MCF 10A (cell line): ENCODE results near the gene DIAPH2. TPM values are rescaled to one million over a fixed set of nuclear protein-coding genes. Genes with fewer than 3 reads are reported as not detected.

Experiments
- BruUV-seq: library from RNA; stranded (reverse); fragments of 400-500 nt; replicated peaks from 2 replicates; lab custom pipeline; 2021; lab: Mats Ljungman, UMichigan
- CTCF ChIA-PET: fragments of 300-600 bp; sonication (Branson Sonifier 250); formaldehyde crosslinking; extraction: SDS; loops from one replicate; lab custom pipeline; 2021; ENCODE audit warnings: antibody characterized with exemption, inconsistent platforms; lab: Yijun Ruan, JAX
- POLR2A ChIA-PET: fragments of 300-600, 350-650 bp; sonication (Branson Sonifier 250); formaldehyde crosslinking; extraction: SDS; loops from one replicate; lab custom pipeline; 2020; ENCODE audit warnings: antibody characterized with exemption, inconsistent platforms; lab: Yijun Ruan, JAX
- DNase-seq: peaks from one replicate; pipeline ENCODE4 v3.0.0-alpha.2; 2018; ENCODE audit not compliant: unreplicated experiment
- H3K27ac Mint-ChIP-seq: one replicate; pipeline ENCODE4 v1.8.0; 2022; ENCODE audit warnings: mild to moderate bottlenecking, low read depth, mixed read lengths; ENCODE audit not compliant: unreplicated experiment
- H3K27me3 Mint-ChIP-seq: one replicate; pipeline ENCODE4 v1.8.0; 2022; ENCODE audit warnings: mixed read lengths; ENCODE audit not compliant: insufficient read depth, unreplicated experiment
- H3K36me3 Mint-ChIP-seq: one replicate; pipeline ENCODE4 v1.8.0; 2022; ENCODE audit warnings: mild to moderate bottlenecking, moderate library complexity, mixed read lengths; ENCODE audit not compliant: insufficient read depth, unreplicated experiment
- H3K4me1 Mint-ChIP-seq: one replicate; pipeline ENCODE4 v1.8.0; 2022; ENCODE audit warnings: mixed read lengths; ENCODE audit not compliant: insufficient read depth, unreplicated experiment
- H3K4me3 Mint-ChIP-seq: one replicate; pipeline ENCODE4 v1.8.0; 2022; ENCODE audit warnings: mild to moderate bottlenecking, moderate library complexity, mixed read lengths; ENCODE audit not compliant: unreplicated experiment
- H3K9me3 Mint-ChIP-seq: one replicate; pipeline ENCODE4 v1.8.0; 2022; ENCODE audit warnings: mixed read lengths; ENCODE audit not compliant: unreplicated experiment
- intact Hi-C: fragments of 100-400 bp; cut with micrococcal nuclease; formaldehyde crosslinking; loops from 2 replicates; pipeline ENCODE4 v1.14.1; 2022
- total RNA-seq: library from RNA; stranded (reverse); gene quantifications from 2 replicates; pipeline ENCODE4 v1.2.3, GENCODE V29; 2022
- TF ChIP-seq, protein P1 (sequence below): fragments of 200-600 bp; IDR thresholded peaks from one replicate; pipeline ENCODE4 v1.8.0; 2022; ENCODE audit warnings: antibody characterized with exemption, mild to moderate bottlenecking; ENCODE audit not compliant: unreplicated experiment

The DIAPH2 gene
- total RNA-seq, 1 experiment from 2014 or later, result 17.6 TPM

DNA sequence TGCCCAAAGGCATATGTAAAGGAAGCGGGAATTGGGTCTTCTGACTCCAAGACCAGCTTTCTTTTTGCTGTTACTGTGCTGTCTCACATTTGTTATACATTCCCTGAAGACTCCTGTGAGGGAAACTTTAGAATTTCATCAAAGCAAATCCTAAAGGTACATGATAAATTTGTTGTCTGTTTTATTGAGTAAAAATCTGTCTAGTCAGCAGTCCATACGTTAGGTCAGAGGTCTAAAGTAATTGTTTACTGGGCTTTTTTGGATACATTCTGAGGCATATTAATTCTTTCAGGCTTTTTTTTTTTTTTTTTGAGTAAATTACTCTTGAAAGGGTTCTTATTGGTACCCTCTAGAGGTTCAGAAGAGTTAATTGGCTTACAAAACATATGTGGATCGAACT is 546.3 kb downstream of the DIAPH2 start:
- Mint-ChIP-seq H3K4me3 (no peak overlapping the region), H3K4me1 (no peaks in the 10 kb centered on the region), H3K9me3 (no peaks in the 10 kb centered on the region), H3K27ac (no peak overlapping the region), H3K27me3 (peaks cover 33% of the 10 kb centered on the region), H3K36me3 (no peaks in the 10 kb centered on the region)
- DNase-seq, result no peak
- ChIA-PET POLR2A (no interaction called here), CTCF (no interaction called here)
- no TSS peak for BruUV-seq
- TF ChIP-seq, protein P1, sequence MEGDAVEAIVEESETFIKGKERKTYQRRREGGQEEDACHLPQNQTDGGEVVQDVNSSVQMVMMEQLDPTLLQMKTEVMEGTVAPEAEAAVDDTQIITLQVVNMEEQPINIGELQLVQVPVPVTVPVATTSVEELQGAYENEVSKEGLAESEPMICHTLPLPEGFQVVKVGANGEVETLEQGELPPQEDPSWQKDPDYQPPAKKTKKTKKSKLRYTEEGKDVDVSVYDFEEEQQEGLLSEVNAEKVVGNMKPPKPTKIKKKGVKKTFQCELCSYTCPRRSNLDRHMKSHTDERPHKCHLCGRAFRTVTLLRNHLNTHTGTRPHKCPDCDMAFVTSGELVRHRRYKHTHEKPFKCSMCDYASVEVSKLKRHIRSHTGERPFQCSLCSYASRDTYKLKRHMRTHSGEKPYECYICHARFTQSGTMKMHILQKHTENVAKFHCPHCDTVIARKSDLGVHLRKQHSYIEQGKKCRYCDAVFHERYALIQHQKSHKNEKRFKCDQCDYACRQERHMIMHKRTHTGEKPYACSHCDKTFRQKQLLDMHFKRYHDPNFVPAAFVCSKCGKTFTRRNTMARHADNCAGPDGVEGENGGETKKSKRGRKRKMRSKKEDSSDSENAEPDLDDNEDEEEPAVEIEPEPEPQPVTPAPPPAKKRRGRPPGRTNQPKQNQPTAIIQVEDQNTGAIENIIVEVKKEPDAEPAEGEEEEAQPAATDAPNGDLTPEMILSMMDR, result no peak
- intact Hi-C loops, result no loop called here

DNA sequence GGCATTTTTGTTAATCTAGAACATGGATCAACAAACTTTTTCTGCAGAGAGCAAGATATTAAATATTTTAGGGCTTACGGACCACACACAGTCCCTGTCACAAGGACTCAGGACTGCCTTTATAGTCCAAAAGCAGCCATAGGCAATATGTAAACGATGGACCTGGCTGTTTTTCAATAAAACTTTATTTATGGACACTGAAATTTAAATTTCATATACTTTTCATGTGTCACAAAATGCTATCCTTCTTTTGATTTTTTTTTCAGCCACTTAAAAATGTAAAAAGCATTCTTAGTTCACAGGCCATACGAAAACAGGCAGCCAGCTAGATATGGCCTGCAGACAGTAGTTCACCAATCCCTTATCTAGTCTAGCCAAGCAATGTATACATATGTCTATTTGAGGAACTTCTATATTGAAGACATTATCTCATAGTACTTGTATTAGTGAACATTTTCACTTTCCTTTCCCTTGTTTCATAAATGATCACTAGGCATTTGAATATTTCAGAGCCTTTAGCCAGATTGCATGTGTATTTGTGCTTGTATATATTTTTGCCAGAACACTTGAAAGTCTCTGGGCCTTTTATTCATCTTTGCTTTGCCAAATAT is 549.9 kb downstream of the DIAPH2 start:
- POLR2A ChIA-PET, result no interaction called here
- H3K4me3 Mint-ChIP-seq, result no peak overlapping the region

DNA sequence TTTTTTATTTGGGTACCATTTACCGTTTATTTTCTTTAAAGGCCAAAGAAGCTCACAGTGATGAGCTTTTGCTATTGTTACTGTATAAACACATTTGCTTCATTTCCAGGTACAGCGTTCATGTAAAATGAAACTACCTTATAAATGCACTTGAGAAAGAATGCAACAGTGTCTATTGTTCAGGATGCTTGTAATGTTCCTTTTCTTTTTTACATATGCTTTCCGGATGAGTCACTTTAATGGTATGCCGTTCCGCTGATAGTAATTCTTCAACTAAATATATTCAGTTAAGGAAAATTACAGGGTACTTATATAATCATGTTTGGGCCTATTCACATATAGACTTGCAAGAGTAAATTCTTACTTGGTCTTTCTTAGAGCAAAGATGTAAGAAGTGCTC is 554.0 kb downstream of the DIAPH2 start:
- no peaks in the 10 kb centered on the region for H3K36me3 Mint-ChIP-seq
- TF ChIP-seq, protein P1, result no peak
- no peaks in the 10 kb centered on the region for H3K27me3 Mint-ChIP-seq
- no peaks in the 10 kb centered on the region for H3K4me1 Mint-ChIP-seq
- no peak overlapping the region for H3K27ac Mint-ChIP-seq
- no TSS peak for BruUV-seq
- POLR2A ChIA-PET, result interaction anchor here (0.7 kb wide), 1 partner anchor 267 kb away, joined by 3 read pairs; no protein-coding TSS in a partner anchor
- H3K4me3 Mint-ChIP-seq, result no peak overlapping the region
- peak; percentile 46 for DNase-seq
- no peaks in the 10 kb centered on the region for H3K9me3 Mint-ChIP-seq
- CTCF ChIA-PET, result no interaction called here
- intact Hi-C loops, result no loop called here

More for the DNA sequence above, 549.9 kb downstream of the DIAPH2 start:
- H3K27ac Mint-ChIP-seq, result no peak overlapping the region
- DNase-seq, result no peak
- no peaks in the 10 kb centered on the region for H3K36me3 Mint-ChIP-seq
- H3K27me3 Mint-ChIP-seq, result peaks cover 19% of the 10 kb centered on the region
- TF ChIP-seq, protein P1, result no peak
- BruUV-seq, result no TSS peak
- no peaks in the 10 kb centered on the region for H3K9me3 Mint-ChIP-seq
- no peaks in the 10 kb centered on the region for H3K4me1 Mint-ChIP-seq
- intact Hi-C loops, result no loop called here
- CTCF ChIA-PET, result no interaction called here

DNA sequence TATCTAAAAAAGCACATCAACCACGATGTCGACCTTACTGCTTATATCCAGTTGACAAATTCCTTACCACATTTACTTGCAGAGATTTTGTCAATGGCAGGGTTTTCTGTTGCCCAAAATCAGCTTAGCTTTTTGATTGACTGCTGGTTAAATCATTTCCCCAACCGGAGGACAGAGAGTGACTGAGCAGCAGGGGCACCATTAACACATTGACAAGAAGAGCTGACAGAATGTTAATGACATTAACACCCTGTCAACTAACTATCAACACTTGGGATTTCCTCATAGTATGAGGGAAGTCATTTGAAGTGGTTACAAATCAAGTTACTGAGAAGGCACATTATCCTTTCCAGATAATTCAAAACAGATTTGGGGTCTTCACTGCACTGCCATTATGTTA is 567.5 kb downstream of the DIAPH2 start:
- H3K4me1 Mint-ChIP-seq, result no peaks in the 10 kb centered on the region
- H3K36me3 Mint-ChIP-seq, result no peaks in the 10 kb centered on the region
- TF ChIP-seq, protein P1, result no peak
- ChIA-PET CTCF (no interaction called here), POLR2A (no interaction called here)
- no peak overlapping the region for H3K27ac Mint-ChIP-seq
- no TSS peak for BruUV-seq
- DNase-seq, result no peak
- H3K27me3 Mint-ChIP-seq, result no peaks in the 10 kb centered on the region
- H3K9me3 Mint-ChIP-seq, result no peaks in the 10 kb centered on the region
- intact Hi-C loops, result no loop called here
- no peak overlapping the region for H3K4me3 Mint-ChIP-seq
